Stimulated activated CD4-positive, alpha-beta T cell treated with anti-CD3 and anti-CD28 coated beads, Interleukin-4, amount 100 ng/mL, for 1 hour (primary cell): ENCODE measurements around the gene PDGFC.
"Not testable (repeated sequence)": the region's sequence is repeated elsewhere in the genome, so short reads cannot be mapped to it uniquely, and the experiment has no call there.

Experiments used
- DNase-seq: peaks from one replicate; pipeline ENCODE4 v3.0.0-alpha.2; 2020

The PDGFC gene

DNA sequence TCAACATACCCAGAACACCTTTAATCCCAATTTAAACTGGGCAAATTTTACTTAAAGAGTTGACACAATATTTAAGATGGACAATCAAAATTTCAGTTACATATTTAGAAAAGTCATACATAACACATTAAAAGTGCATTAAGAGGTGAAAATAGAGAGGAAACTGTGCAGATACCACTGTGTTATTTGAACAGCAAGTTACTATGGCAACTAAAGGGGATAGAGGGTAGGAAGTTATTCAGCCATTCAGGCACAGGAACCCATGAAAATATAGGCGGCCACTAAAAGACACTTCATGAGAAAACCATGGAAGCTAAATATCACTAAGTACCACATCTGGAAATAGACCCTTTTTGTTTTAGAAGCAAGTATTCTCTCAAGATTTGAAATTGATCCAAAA is 75.1 kb downstream of the PDGFC start:
- no peak for DNase-seq

DNA sequence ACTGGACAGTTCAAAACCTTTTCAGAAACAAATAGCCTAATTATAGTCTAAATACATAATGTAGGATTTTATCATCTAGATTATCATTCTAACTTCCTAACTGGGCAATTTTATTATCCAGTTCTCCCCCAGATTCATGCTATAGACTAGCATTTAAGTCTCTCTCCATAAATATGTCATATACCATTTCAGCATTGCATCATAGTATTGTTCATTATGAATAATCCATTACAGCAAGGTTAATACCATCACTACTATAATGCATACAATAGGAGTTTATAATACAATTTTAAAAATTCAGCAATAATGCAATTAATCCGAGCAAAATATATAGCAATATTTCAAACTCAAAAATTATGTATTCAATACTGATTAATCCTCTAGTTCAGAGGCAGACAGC is 77.4 kb downstream of the PDGFC start:
- DNase-seq = no peak

DNA sequence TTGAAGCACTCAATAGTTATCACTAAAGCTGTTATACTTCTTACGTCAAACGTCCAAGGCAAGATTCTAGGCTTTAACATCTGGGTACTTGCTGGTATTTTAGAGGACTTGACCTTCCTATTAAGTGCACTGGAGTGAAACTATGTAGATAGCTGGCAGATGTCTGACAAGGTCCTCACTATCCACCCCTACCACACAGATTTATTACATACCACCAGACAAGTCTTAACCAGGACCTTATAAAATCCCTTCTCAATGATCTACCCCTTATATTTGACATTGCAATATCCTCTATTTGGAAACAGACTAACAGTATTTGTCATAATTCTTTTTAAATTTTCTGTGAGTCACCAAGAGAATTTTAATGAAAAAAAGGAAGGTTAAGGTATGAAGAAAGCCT is 78.8 kb downstream of the PDGFC start:
- no peak for DNase-seq

DNA sequence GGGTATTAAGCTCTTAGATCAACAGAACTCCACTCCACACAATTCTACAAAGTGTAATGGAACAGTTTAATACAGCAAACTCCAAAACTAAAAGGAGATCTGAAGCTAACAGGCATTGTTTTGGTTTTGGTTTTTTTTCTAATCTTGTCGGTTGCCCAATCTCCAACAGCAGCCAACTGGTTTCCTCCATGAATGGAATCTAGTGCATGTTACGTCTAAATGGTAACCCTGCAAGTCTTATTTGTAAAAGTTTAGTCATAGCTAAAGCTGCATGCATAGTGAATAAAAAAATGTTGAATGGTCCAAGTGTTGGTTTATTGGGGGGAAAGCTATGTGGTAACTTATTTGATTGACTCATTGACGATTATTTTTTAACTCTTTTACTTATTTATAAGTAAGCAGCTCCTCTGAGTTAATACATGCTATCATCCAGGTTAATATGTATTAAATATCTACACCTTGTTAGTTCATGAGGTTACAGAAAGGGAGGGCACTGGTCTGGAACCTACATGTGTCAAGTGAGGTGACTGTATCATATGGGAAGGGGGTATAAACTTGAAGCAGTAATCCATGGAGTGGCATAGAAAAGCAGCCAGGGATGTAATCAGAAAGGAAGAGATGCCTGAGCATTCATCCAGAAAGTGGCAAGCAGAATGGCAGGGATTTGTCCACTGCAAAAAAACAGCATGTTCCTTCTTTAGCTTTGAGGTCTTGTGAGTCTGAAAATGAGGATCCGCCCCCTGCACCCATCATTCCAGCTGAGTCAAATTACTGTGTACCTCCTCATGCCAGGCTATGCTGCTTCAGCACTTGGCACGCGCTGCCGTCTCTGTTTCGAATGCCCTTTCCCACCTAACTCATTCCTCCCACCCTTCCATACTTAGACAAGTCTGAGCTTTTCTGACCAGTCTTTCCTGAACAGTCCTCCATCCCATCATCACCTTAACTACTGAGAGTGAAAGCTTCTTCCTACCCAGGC is 81.7 kb downstream of the PDGFC start:
- no peak for DNase-seq

DNA sequence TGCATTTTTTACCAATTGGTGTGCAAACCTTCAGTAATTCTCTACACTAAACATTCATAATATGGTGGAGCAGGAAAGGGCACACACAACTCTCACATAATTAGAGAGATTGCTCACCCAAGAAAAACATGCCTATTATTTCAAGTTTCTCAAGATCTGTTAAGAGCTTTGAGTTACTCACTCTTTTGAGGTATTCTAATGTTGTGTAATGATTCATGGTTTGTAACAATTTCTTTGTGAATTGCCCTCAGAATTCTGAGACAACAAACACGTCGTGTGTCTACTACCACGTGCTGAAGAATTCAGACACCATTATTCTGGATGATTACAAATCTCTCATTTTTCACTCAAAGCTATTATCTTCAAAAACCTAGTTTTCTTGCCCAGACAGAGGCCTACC is 82.8 kb downstream of the PDGFC start:
- no peak for DNase-seq

DNA sequence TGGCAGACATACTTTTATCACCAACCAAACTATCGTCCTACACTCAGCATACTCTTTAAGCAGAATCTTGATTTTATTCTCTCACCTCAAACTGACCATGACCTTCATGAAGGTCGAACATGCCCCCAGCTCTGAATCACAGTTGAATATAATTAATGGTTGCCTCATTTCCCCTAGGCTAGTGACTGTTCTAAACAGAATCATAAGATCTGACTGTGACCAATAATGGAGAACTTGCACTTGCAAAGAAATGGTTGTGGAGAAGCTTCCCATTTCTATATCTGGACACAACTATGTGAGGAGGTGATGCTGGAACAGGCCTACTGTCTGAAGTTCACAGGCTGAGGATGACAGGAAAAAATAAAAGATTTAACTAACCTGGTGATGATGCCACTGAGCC is 85.1 kb downstream of the PDGFC start:
- no peak for DNase-seq

DNA sequence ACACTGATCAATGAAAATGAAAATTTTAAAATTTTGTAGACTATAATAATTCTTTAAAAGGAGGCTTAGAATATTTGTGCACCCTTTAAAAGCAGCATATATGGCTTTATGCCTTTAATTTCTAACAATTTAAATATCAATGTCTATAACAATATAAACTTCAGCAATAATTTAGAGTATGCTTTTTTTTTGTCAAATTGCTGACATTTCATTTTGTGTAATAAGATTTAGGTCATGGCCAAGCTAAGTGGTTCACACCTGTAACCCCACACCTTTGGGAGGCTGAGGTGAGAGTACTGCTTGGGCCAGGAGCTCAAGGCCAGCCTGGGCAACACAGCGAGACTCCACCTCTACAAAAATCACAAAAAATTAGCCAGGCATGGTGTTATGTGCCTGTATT is 86.2 kb downstream of the PDGFC start:
- DNase-seq = no peak

DNA sequence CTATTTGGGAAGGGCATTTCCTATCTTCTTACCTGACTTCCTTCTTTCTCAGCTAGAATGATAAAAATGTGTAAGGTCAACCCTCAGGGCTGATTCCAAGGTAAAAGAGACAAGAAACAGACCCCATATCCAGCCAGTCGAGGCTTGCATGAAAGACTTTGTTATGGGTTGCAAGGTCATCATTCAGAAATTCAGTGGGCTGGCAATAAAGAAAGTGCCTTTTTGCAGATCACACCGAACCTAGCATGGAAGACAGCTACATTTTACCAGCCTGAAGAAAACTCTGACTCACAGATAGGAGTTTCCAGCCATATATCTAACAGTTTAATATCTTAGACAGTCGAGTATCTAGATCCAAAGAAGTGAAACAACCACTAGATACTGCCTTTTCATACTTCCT is 87.4 kb downstream of the PDGFC start:
- no peak for DNase-seq

DNA sequence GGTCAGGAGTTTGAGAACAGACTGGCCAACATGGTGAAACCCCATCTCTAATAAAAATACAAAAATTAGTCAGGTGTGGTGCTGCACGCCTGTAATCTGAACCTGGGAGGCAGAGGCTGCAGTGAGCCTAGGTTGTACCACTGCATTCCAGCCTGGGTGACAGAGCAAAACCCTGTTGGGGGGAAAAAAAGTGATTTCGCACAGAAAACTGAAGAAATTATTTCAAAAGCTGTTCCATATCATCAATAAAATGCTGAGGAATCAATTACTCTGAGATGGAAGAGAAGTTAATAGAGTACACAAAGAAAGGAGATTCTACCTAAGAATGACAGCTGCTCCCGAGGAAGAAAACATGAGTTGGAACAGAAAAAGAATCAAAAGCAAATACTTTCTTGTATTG is 95.9 kb downstream of the PDGFC start:
- DNase-seq = no peak

DNA sequence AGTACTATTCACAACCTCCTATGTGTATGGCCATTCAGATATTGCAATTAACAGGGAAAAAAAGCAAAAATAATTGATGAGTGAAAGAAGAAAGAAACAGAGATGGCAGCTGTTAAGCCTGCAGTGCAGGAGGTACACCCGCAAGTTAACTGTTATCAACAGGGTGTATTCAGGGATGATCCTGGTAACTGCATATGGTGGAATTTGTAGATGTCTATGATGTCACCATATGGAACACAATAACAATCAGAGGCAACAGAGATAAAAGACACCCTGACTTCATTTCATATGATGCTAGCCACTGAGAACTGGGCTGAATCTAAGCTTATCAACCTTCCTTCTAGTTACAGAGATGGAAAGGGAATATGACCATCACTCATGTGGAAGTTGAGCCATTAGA is 96.5 kb downstream of the PDGFC start:
- DNase-seq = no peak

DNA sequence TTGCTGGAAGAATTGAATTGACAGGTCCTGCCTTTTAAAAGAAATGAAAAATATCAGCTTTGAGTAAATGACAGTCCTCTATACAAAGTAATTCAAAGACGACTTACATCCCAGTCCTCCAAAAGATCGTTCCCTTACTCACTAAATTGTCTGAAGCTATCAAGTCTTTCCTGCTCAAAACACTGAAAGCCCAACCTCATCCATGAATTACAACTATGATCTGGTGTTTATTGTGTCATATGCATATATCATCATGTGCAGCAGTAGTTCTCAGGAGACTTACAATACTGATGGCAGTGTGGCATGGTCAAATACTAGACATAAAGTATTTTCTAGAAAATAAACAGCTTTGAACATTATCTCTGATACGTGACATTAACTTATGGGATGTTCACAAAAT is 97.8 kb downstream of the PDGFC start:
- no peak for DNase-seq

DNA sequence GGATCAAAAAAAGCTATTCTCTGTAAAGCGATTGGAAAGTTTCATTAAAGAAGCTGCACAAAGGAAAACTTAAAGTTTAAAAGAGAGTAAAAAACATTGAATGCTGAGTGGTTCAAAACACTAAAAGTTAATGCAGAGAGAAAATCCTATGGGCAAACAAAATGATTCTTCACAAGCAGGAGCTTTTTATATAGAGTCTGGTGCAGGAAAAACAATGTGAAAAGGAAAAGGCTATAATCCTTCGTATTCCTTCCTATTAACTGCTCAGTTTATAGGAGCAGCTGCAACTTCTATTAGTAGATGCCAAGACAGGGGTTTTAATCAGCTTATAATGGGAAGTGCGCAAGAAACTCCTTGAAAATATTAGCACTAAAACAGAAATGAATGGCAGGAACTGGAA is 100.7 kb downstream of the PDGFC start:
- DNase-seq = no peak

DNA sequence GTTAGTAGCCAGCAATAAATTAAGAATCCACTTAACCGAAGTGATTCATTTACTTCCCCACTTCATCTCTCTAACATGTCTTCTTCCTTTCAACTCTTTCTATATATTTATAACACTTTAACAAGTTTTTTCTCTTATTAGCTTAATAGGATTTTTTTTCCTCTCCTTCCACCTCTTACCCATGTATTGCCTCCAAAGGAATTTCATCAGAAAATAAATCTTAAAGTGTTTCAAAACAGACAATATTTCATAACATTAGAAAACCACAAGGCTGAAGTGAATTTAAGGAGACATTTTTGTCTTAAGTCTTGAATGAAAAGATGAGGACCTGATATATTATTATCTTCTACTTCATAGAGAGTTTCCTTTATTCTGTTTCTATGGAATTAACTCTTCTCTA is 101.5 kb downstream of the PDGFC start:
- no peak for DNase-seq

DNA sequence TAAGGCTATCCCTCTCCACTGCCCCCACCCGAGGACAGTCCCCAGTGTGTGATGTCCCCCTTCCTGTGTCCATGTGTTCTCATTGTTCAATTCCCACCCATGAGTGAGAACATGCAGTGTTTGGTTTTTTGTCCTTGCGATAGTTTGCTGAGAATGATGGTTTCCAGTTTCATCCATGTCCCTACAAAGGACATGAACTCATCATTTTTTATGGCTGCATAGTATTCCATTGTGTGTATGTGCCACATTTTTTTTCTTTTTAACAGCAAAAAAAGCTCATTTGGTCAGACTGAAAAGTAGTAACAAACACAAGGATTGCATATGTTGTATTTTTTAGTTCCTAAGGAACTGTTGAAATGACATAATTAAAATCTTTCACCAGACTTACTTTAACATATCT is 105.5 kb downstream of the PDGFC start:
- not testable (repeated sequence) for DNase-seq

DNA sequence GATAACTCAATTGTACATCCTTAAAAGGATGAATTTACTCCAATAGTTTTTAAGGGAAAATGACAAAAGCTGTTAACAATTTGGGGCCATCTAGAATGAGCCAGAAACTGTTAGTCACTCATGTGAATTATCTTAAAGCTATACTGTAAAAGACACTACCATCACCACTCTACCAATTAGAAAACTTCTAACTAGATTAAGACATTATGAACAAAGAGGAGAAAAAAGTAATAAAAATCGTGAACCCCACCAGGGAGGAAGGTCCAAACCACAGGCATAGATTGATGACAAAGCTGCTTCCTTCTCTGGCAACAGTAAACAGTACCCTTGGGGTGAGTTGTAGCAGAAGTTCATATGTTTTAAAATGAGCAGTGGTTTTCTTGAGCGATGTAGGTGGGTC is 106.1 kb downstream of the PDGFC start:
- DNase-seq = no peak

DNA sequence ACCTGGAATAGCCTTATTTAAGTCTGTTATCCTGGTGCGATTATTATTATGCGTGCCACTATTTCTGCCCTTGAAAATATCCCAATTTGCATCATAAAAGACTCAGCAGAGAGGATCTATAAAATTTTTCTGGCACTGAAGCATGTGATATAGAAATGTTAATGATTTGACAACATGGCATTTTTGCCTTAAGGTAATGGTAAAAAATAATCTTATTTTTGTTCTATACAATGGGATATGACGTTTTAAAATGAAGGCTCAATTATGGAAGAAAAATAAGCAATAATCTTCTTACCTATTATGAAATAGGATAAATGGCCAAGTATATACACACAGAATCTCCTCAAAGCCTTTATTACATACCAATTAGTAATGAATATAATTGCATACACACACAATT is 113.5 kb downstream of the PDGFC start:
- no peak for DNase-seq

DNA sequence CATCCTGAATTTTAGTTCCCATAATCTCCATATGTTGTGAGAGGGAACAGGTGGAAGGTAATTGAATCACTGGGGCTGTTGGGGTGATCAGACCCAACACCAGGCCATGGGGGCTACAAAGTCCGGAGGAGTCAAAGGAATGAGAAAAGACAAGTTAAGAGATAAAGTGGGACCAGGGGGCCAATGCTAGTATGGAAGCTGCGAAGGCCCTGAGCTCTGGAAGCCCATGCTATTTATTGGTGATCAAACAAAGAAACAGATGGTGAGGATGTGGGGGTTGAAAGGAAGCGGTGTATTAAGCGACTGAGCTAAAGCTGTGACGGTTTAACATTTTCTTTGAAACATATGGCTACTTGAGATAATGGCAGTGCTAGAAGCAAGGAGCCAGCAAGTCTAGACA is 132.8 kb downstream of the PDGFC start:
- DNase-seq = no peak

DNA sequence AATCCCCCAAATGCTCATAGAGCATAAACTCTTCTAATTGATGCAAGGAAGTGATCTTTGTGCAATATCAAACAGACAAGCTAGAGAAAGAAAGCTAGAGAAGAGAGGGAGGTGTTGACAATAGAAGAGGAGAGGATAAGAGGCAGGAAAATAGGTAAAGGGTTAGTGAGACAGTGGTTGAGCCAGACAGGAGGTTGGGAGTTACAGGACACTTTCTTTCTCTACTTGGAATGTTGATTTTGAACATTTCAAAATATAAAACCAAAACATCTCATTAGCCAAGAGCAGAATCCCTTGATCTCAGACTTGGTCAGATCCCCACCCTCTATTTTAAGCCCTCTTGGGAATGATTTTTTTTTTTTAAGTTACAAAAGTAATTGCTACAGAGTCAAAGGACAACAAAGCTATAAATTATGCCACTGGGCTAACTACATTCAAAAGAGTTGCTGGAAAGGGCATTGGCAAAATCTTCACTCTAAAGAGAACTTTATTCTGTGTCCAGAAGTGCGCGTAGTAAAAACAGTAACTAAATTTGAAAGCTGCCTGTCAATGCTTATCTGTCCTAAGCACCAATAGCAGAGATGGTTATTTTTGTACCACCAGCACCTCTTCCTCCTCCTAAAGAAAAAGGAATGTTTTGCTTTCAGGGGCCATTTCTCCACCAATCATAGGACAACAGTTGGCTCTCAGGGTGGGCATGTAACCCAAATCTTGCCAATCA is 133.8 kb downstream of the PDGFC start:
- no peak for DNase-seq

DNA sequence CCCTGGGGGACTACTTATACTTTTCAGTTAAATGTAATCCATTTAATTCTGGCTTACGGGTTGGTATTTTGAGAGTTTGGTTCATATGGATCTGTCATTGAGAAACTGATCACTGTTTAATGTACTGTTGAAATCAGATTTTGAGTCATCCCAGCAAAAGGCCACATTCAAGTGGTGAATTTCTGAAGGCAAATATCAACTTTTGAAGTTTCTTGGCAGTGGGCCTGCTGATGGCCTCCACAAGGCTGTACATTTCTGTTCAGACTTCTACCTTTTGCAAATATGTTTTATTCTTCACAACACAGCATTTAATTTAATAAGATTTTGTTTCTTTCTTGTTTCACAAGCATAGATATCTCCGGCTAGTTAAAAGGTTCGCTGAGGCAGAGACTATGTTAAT is 138.7 kb downstream of the PDGFC start:
- no peak for DNase-seq

DNA sequence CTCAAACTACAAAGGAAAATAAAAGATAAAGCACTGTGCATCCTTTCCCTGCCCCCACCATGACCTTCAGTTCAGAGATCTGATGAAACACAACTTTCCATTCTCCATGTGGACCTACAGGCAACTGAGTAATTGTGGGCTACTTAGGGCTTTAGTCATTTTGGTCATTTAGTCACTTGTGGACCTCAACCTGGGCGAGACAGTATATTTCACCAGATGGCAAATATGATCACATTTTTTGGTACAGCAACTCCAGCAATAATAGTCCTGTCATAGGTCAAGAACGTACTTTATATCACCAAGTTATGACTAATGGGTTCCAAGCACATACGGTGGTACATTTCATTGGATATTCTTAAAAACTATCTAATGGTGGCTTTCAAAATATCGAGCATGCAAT is 141.2 kb downstream of the PDGFC start:
- no peak for DNase-seq

DNA sequence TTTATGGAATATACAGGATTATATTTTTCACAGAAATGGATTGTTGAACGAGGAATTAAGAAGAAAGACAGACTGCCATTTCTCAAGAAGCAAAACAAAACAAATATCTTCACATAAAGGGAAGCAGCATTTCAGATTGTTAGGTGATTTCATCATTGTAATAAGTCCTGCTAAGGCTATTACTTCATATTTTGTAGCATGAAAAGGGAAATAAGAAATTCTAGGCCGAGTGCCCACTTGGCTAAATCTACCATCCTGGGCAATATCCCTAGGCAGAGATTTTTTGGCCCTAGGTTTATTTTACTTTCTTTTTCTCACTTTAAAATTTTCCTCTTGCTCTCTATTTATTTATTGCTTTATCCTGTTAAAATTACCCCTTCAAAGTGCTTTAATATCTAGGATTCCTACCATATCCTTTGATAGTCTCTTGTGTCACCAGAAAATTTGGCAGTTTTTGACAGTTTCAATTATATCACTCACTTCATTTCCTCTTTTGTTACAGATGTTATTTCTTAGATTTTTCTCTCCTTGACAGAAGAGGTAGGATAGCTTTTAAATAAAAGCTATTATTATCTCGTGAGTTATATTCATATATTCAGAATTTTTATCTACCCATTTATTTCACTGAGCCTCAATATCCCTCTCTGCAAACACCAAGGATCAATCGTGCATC is 142.3 kb downstream of the PDGFC start:
- DNase-seq = no peak

DNA sequence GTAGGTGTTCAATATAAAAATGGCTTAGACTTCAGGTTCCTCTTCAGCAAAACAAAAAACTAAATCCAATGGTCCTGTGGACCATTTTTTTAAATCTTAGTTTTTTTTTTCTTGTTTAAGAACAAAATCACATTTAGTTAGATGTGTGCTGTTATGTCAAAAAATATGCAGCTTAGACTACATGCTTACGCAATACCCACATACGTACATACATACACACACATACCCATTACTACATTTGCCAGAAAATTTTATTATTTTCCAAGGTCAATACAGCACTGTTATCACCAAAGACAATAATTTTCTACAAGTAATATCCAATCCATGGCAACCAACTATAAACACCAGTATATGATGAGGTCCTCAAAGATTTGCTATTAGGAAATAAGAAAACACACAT is 144.1 kb downstream of the PDGFC start:
- no peak for DNase-seq

DNA sequence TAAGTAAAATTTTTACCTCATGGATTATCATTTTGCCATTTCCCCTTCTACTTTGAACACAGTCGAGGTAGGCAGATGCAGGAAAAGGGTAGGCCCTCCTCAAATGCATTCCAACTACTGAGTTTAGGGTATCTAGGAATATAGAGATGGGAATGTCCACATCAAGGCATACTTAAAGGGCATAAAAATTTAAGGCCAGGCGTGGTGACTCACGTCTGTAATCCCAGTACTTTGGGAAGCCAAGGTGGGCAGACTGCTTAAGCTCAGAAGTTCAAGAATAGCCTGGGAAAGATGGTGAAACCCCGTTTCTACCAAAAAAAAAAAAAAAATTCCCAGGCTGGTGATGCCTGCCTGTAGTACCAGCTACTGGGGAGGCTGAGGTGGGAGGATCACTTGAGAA is 146.5 kb downstream of the PDGFC start:
- DNase-seq = no peak
